ENCODE data around the gene FGFBP1.

- TF ChIP-seq CTCF (IDR thresholded peaks at IDR 0.05) (no peak), POLR2A (IDR thresholded peaks at IDR 0.05) (no peak), POLR2AphosphoS5 (IDR thresholded peaks at IDR 0.05) (no peak), EP300 (IDR thresholded peaks at IDR 0.05) (no peak)
These were observed 2.0 kb downstream of the FGFBP1 start for GRCh38 chr4:15936495-15936894.

All from upper lobe of left lung (tissue), 4 donors.